ENCODE results near the gene LYL1. TPM values are rescaled to one million over a fixed set of nuclear protein-coding genes. Genes with fewer than 3 reads are reported as not detected.

The LYL1 gene
- total and polyA plus RNA-seq, 2 of the 13 experiments (the other 11 are each of a cell fraction or from before 2014, with no cell fraction given), result 0.75 to 0.92 TPM

DNA sequence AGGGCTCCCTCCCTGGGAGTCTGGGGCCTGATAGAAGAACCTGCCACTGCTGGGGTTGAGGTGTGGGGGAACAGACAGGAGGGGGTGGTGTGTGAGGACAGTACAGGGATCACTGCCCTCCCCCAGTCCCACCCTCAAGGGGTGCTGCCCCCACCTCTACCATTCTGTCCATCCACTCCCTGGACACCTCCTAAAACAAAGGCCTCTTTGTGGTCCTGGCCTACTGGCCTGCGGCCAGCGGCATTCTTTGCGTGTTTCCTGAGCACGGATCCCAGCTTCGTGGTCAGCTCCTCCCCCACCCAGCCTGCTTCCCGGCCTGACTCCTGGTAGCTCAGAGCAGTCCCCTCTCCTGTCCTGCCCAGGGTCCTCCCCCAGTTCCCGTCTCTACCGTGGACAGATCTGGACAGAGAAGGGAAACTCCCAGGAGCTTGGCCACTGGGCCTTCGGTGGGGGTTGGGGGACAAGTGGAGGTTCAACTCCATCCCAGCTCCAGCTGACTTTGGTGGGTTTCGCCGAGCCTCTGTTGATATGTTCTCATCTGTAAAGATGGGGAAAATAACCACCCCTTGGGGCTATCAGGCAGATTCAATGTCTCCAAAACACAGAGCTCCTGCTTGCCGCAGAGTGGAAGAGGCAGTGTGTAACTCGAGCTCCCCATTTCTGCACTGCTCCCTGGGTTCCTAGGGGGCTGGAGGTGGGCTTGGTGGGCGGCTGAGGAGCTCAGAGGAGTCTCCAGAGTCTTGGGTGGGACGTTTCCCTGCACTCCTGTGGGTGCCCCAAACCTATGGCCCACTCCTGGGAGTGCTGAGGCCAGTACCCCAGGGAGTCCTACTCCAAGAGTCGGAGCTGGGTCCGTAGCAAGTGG, 48.7 kb downstream of the LYL1 start (continued):
- TF ChIP-seq, protein P1, sequence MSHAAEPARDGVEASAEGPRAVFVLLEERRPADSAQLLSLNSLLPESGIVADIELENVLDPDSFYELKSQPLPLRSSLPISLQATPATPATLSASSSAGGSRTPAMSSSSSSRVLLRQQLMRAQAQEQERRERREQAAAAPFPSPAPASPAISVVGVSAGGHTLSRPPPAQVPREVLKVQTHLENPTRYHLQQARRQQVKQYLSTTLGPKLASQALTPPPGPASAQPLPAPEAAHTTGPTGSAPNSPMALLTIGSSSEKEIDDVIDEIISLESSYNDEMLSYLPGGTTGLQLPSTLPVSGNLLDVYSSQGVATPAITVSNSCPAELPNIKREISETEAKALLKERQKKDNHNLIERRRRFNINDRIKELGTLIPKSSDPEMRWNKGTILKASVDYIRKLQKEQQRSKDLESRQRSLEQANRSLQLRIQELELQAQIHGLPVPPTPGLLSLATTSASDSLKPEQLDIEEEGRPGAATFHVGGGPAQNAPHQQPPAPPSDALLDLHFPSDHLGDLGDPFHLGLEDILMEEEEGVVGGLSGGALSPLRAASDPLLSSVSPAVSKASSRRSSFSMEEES (CRISPR knock-in tag; IDR thresholded peaks at IDR 0.05), result peak; percentile 65; the same call in 1 of the 2 replicates
- TF ChIP-seq, protein P2, sequence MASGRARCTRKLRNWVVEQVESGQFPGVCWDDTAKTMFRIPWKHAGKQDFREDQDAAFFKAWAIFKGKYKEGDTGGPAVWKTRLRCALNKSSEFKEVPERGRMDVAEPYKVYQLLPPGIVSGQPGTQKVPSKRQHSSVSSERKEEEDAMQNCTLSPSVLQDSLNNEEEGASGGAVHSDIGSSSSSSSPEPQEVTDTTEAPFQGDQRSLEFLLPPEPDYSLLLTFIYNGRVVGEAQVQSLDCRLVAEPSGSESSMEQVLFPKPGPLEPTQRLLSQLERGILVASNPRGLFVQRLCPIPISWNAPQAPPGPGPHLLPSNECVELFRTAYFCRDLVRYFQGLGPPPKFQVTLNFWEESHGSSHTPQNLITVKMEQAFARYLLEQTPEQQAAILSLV (CRISPR knock-in tag; IDR thresholded peaks at IDR 0.05; ENCODE audit: borderline replicate concordance), result 0 out of 2 replicates have a peak, but pooled peaks have one; percentile 40
- TF ChIP-seq ZSCAN25 (CRISPR knock-in tag; IDR thresholded peaks at IDR 0.05), result peak; percentile 90
- TF ChIP-seq, protein P3, sequence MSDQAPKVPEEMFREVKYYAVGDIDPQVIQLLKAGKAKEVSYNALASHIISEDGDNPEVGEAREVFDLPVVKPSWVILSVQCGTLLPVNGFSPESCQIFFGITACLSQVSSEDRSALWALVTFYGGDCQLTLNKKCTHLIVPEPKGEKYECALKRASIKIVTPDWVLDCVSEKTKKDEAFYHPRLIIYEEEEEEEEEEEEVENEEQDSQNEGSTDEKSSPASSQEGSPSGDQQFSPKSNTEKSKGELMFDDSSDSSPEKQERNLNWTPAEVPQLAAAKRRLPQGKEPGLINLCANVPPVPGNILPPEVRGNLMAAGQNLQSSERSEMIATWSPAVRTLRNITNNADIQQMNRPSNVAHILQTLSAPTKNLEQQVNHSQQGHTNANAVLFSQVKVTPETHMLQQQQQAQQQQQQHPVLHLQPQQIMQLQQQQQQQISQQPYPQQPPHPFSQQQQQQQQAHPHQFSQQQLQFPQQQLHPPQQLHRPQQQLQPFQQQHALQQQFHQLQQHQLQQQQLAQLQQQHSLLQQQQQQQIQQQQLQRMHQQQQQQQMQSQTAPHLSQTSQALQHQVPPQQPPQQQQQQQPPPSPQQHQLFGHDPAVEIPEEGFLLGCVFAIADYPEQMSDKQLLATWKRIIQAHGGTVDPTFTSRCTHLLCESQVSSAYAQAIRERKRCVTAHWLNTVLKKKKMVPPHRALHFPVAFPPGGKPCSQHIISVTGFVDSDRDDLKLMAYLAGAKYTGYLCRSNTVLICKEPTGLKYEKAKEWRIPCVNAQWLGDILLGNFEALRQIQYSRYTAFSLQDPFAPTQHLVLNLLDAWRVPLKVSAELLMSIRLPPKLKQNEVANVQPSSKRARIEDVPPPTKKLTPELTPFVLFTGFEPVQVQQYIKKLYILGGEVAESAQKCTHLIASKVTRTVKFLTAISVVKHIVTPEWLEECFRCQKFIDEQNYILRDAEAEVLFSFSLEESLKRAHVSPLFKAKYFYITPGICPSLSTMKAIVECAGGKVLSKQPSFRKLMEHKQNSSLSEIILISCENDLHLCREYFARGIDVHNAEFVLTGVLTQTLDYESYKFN (CRISPR knock-in tag; conservative IDR thresholded peaks at IDR 0.05), result peak; percentile 97
- peak; percentile 68; the same call in 1 of the 2 replicates for TF ChIP-seq CBX5 (CRISPR knock-in tag; IDR thresholded peaks at IDR 0.05; ENCODE audit: borderline replicate concordance)
- TF ChIP-seq, protein P4, sequence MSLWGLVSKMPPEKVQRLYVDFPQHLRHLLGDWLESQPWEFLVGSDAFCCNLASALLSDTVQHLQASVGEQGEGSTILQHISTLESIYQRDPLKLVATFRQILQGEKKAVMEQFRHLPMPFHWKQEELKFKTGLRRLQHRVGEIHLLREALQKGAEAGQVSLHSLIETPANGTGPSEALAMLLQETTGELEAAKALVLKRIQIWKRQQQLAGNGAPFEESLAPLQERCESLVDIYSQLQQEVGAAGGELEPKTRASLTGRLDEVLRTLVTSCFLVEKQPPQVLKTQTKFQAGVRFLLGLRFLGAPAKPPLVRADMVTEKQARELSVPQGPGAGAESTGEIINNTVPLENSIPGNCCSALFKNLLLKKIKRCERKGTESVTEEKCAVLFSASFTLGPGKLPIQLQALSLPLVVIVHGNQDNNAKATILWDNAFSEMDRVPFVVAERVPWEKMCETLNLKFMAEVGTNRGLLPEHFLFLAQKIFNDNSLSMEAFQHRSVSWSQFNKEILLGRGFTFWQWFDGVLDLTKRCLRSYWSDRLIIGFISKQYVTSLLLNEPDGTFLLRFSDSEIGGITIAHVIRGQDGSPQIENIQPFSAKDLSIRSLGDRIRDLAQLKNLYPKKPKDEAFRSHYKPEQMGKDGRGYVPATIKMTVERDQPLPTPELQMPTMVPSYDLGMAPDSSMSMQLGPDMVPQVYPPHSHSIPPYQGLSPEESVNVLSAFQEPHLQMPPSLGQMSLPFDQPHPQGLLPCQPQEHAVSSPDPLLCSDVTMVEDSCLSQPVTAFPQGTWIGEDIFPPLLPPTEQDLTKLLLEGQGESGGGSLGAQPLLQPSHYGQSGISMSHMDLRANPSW (CRISPR knock-in tag; IDR thresholded peaks at IDR 0.05; ENCODE audit: borderline replicate concordance), result no peak
- TF ChIP-seq MATR3 (CRISPR knock-in tag; IDR thresholded peaks at IDR 0.05), result no peak
- peak; percentile 44; the same call in 1 of the 2 replicates for TF ChIP-seq KAT8 (CRISPR knock-in tag; IDR thresholded peaks at IDR 0.05)
- TF ChIP-seq ERF (CRISPR knock-in tag; IDR thresholded peaks at IDR 0.05), result peak; percentile 85
- TF ChIP-seq, protein P5, sequence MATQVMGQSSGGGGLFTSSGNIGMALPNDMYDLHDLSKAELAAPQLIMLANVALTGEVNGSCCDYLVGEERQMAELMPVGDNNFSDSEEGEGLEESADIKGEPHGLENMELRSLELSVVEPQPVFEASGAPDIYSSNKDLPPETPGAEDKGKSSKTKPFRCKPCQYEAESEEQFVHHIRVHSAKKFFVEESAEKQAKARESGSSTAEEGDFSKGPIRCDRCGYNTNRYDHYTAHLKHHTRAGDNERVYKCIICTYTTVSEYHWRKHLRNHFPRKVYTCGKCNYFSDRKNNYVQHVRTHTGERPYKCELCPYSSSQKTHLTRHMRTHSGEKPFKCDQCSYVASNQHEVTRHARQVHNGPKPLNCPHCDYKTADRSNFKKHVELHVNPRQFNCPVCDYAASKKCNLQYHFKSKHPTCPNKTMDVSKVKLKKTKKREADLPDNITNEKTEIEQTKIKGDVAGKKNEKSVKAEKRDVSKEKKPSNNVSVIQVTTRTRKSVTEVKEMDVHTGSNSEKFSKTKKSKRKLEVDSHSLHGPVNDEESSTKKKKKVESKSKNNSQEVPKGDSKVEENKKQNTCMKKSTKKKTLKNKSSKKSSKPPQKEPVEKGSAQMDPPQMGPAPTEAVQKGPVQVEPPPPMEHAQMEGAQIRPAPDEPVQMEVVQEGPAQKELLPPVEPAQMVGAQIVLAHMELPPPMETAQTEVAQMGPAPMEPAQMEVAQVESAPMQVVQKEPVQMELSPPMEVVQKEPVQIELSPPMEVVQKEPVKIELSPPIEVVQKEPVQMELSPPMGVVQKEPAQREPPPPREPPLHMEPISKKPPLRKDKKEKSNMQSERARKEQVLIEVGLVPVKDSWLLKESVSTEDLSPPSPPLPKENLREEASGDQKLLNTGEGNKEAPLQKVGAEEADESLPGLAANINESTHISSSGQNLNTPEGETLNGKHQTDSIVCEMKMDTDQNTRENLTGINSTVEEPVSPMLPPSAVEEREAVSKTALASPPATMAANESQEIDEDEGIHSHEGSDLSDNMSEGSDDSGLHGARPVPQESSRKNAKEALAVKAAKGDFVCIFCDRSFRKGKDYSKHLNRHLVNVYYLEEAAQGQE (IDR thresholded peaks at IDR 0.05; ENCODE audit: borderline replicate concordance in 1 of 2, low read depth in 1 of 2, low read length in 2 of 2), result peak in 1 of 2 experiments; percentile 24; a peak in 1 of 4 replicates
- peak; percentile 87 for TF ChIP-seq RXRA (CRISPR knock-in tag; IDR thresholded peaks at IDR 0.05)
- peak; percentile 61; the same call in 1 of the 2 replicates for TF ChIP-seq DNMT1 (CRISPR knock-in tag; IDR thresholded peaks at IDR 0.05)
- 0 out of 2 replicates have a peak, but pooled peaks have one; percentile 33 for TF ChIP-seq ZNF709 (CRISPR knock-in tag; IDR thresholded peaks at IDR 0.05)
- TF ChIP-seq NCOA1 (CRISPR knock-in tag; IDR thresholded peaks at IDR 0.05), result 0 out of 2 replicates have a peak, but pooled peaks have one; percentile 19
- TF ChIP-seq ELF3 (CRISPR knock-in tag; IDR thresholded peaks at IDR 0.05), result peak; percentile 75
